Lower leg skin (tissue), 4 donors: ENCODE data around the gene PLXDC1. TPM values are rescaled to one million over a fixed set of nuclear protein-coding genes. Genes with fewer than 3 reads are reported as not detected.

ENCODE experiments used
- DNase-seq, 2 donors: peaks; one replicate each; pipeline ENCODE4 v3.0.0-alpha.2; 2019; ENCODE audit warnings: low spot score in 2 of 2
- H3K4me3 ChIP-seq: fragments of 200-600 bp; sonication (generic); 2 replicates; pipeline ENCODE4 v1.5.1; 2017; ENCODE audit warnings: mild to moderate bottlenecking, low read depth; ENCODE audit not compliant: poor library complexity, severe bottlenecking
- CTCF ChIP-seq, 3 donors: fragments of 450-650 bp; IDR thresholded peaks; one replicate each; pipeline ENCODE4 v1.5.1; 2016; ENCODE audit warnings: antibody characterized with exemption in 3 of 3, mild to moderate bottlenecking in 3 of 3, moderate library complexity in 2 of 3
- POLR2A ChIP-seq, 2 donors: fragments of 450-650 bp; IDR thresholded peaks; one replicate each; pipeline ENCODE4 v1.6.1; 2016 to 2017; ENCODE audit warnings: antibody characterized with exemption in 2 of 2, mild to moderate bottlenecking in 1 of 2, moderate library complexity in 1 of 2
- WGBS, 2 donors: methylation state at CpG; one replicate each; pipeline ENCODE4 v1.1.5; 2018; 5-methylcytosine and 5-hydroxymethylcytosine counted together
- intact Hi-C: fragments of 100-400 bp; cut with DNase I; formaldehyde crosslinking; loops from one replicate; pipeline ENCODE4 v1.15.0; 2023; ENCODE audit warnings: low total_unique reads
- total RNA-seq, 4 donors: library from RNA; depleted of rRNA; stranded (reverse); fragments of >200 nt; gene quantifications; one replicate each; pipeline ENCODE4 v1.1.0, GENCODE V29; 2016

PLXDC1 gene
- total RNA-seq, 4 donors from 2014 or later: 2.7 to 8.1 (median 5.2) TPM

GRCh38 chr17:39116224-39116623 lies 35.2 kb downstream of the PLXDC1 start:
- intact Hi-C loops: no loop called here
- no peak for DNase-seq
- 68 to 83% methylated on average over 3 of the region's 3 CpGs for WGBS, 2 donors
- TF ChIP-seq CTCF (IDR thresholded peaks at IDR 0.05) (no peak), POLR2A (IDR thresholded peaks at IDR 0.05) (no peak)
- no peak overlapping the region for H3K4me3 ChIP-seq

- TF ChIP-seq POLR2A (IDR thresholded peaks at IDR 0.05) (no peak), CTCF (IDR thresholded peaks at IDR 0.05) (no peak)
- no peak overlapping the region for H3K4me3 ChIP-seq
- intact Hi-C loops: no loop called here
- no peak for DNase-seq
- 35 to 44% methylated on average over 5 of the region's 5 CpGs for WGBS, 2 donors
These were observed 36.3 kb downstream of the PLXDC1 start for GRCh38 chr17:39115135-39115534.

GRCh38 chr17:39114723-39115122 lies 36.7 kb downstream of the PLXDC1 start:
- no peak for DNase-seq
- intact Hi-C loops: no loop called here
- no peak overlapping the region for H3K4me3 ChIP-seq
- no peak for TF ChIP-seq CTCF (IDR thresholded peaks at IDR 0.05)
- TF ChIP-seq POLR2A (IDR thresholded peaks at IDR 0.05): no peak
- 77 to 84% methylated on average over 14 of the region's 14 CpGs for WGBS, 2 donors

- WGBS, 2 donors: 80 to 89% methylated on average over 2 of the region's 2 CpGs
- no peak for DNase-seq
- intact Hi-C loops: no loop called here
- TF ChIP-seq POLR2A (IDR thresholded peaks at IDR 0.05): no peak
- no peak for TF ChIP-seq CTCF (IDR thresholded peaks at IDR 0.05)
- H3K4me3 ChIP-seq: no peak overlapping the region
These were observed 37.6 kb downstream of the PLXDC1 start for GRCh38 chr17:39113871-39114270.

GRCh38 chr17:39110435-39111136 lies 40.9 kb downstream of the PLXDC1 start:
- intact Hi-C loops: no loop called here
- TF ChIP-seq POLR2A (IDR thresholded peaks at IDR 0.05): no peak
- WGBS, 2 donors: 72 to 78% methylated on average over 19 of the region's 19 CpGs
- no peak overlapping the region for H3K4me3 ChIP-seq
- DNase-seq: no peak

- intact Hi-C loops: no loop called here
- 80 to 87% methylated on average over 18 to 20 of the region's 23 CpGs for WGBS, 2 donors
- TF ChIP-seq POLR2A (IDR thresholded peaks at IDR 0.05) (no peak), CTCF (IDR thresholded peaks at IDR 0.05) (no peak)
- DNase-seq: no peak
- H3K4me3 ChIP-seq: no peak overlapping the region
These were observed 42.7 kb downstream of the PLXDC1 start for GRCh38 chr17:39108461-39109375.
